ENCODE data around the gene PAX5. TPM values are rescaled to one million over a fixed set of nuclear protein-coding genes. Genes with fewer than 3 reads are reported as not detected.

The PAX5 gene
- total RNA-seq, 1 donor from 2014 or later, result 1.3 TPM

DNA sequence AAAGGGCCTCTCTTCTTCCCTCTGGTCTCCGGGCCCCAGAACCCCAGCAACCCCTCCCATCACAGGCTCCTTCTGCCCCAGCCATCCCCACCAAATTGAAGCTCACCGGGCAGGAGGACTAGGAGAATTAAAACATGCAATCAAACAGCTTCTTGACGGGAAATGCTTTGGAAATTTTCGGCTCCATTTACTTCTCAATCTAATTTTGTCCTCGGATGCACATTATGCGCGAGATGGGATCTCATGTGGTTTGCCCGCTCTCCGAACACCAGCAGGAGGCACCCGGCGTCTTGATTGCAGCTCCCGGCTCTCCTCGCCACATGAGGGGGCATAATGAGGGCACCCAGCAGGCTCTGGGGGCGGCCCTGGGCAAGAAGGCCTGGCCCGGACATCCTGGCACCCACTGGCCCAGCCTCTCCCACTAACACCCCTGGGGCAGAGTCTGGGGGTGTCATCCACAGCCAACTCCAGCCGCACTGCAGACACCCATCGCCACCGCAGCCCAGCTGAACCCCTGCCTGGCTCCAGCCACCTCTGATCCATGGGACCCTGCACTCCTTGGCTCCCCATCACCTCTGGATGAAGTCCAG lies 135.5 kb downstream of the PAX5 start:
- Mint-ChIP-seq H3K27me3 (ENCODE audit: unreplicated experiment) (peaks cover 8% of the 10 kb centered on the region), H3K4me3 (ENCODE audit: unreplicated experiment) (no peak overlapping the region), H3K27ac (ENCODE audit: unreplicated experiment) (no peak overlapping the region), H3K4me1 (ENCODE audit: unreplicated experiment) (no peaks in the 10 kb centered on the region), H3K9me3 (ENCODE audit: unreplicated experiment) (no peaks in the 10 kb centered on the region), H3K36me3 (ENCODE audit: low read depth, unreplicated experiment) (no peaks in the 10 kb centered on the region)
- DNase-seq (ENCODE audit: low spot score), result no peak
- TF ChIP-seq CTCF (IDR thresholded peaks at IDR 0.05; ENCODE audit: unreplicated experiment), result no peak

- no peak overlapping the region for H3K4me3 Mint-ChIP-seq (ENCODE audit: unreplicated experiment)
- H3K36me3 Mint-ChIP-seq (ENCODE audit: low read depth, unreplicated experiment), result no peaks in the 10 kb centered on the region
- H3K27me3 Mint-ChIP-seq (ENCODE audit: unreplicated experiment), result peaks cover 8% of the 10 kb centered on the region
- H3K4me1 Mint-ChIP-seq (ENCODE audit: unreplicated experiment), result no peaks in the 10 kb centered on the region
- DNase-seq (ENCODE audit: low spot score), result no peak
- no peaks in the 10 kb centered on the region for H3K9me3 Mint-ChIP-seq (ENCODE audit: unreplicated experiment)
- no peak for TF ChIP-seq CTCF (IDR thresholded peaks at IDR 0.05; ENCODE audit: unreplicated experiment)
- H3K27ac Mint-ChIP-seq (ENCODE audit: unreplicated experiment), result no peak overlapping the region
These were observed 136.6 kb downstream of the PAX5 start for GRCh38 chr9:36897478-36897877.

DNA sequence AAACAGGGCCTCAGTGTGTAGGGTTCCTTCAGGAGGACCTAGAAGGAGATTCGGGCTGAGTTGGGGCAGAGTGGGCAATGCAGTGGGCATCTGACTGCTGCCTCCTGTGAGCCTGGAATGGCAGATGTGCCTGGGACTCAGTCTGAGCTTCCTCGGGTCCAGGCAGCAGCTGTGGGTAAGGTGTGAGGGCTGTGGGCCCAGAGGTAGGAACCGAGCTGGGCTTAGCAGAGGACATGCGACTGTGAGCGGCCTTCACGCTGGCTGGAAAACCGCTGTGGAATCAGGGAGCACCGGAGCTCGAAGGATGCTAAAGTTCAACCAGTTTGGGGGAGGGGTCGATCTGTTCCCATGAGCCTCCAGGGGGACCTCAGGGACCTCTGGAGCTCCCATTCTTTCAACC lies 137.0 kb downstream of the PAX5 start:
- Mint-ChIP-seq H3K4me3 (ENCODE audit: unreplicated experiment) (no peak overlapping the region), H3K9me3 (ENCODE audit: unreplicated experiment) (no peaks in the 10 kb centered on the region), H3K27ac (ENCODE audit: unreplicated experiment) (no peak overlapping the region), H3K27me3 (ENCODE audit: unreplicated experiment) (peaks cover 8% of the 10 kb centered on the region), H3K4me1 (ENCODE audit: unreplicated experiment) (no peaks in the 10 kb centered on the region), H3K36me3 (ENCODE audit: low read depth, unreplicated experiment) (no peaks in the 10 kb centered on the region)
- no peak for TF ChIP-seq CTCF (IDR thresholded peaks at IDR 0.05; ENCODE audit: unreplicated experiment)
- DNase-seq (ENCODE audit: low spot score), result no peak

DNA sequence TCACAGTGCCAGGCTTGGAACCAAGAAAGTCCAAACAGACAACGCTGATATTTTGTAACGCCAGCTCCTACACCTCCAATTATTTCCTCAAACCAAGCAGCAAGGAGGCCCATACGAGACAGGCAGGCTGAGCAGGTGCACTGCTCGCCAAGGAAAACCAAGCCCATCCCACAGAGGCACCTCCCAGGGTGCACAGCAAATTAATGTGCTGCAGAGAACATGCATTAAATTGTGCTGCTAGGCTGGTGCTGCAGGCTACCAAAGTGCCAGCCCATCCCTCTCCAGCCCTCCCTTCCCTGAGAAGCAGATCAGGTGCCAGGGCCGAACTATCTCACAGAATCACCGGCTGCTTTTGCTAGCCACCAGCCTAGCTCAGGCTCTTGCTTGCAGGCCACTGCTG lies 137.8 kb downstream of the PAX5 start:
- no peaks in the 10 kb centered on the region for H3K36me3 Mint-ChIP-seq (ENCODE audit: low read depth, unreplicated experiment)
- no peak for TF ChIP-seq CTCF (IDR thresholded peaks at IDR 0.05; ENCODE audit: unreplicated experiment)
- no peak for DNase-seq (ENCODE audit: low spot score)
- H3K27me3 Mint-ChIP-seq (ENCODE audit: unreplicated experiment), result peaks cover 8% of the 10 kb centered on the region
- no peak overlapping the region for H3K27ac Mint-ChIP-seq (ENCODE audit: unreplicated experiment)
- no peaks in the 10 kb centered on the region for H3K4me1 Mint-ChIP-seq (ENCODE audit: unreplicated experiment)
- no peaks in the 10 kb centered on the region for H3K9me3 Mint-ChIP-seq (ENCODE audit: unreplicated experiment)
- H3K4me3 Mint-ChIP-seq (ENCODE audit: unreplicated experiment), result no peak overlapping the region

- DNase-seq (ENCODE audit: low spot score), result no peak
- Mint-ChIP-seq H3K4me3 (ENCODE audit: unreplicated experiment) (no peak overlapping the region), H3K36me3 (ENCODE audit: low read depth, unreplicated experiment) (no peaks in the 10 kb centered on the region), H3K4me1 (ENCODE audit: unreplicated experiment) (no peaks in the 10 kb centered on the region), H3K27me3 (ENCODE audit: unreplicated experiment) (peaks cover 8% of the 10 kb centered on the region), H3K9me3 (ENCODE audit: unreplicated experiment) (no peaks in the 10 kb centered on the region), H3K27ac (ENCODE audit: unreplicated experiment) (no peak overlapping the region)
- no peak for TF ChIP-seq CTCF (IDR thresholded peaks at IDR 0.05; ENCODE audit: unreplicated experiment)
These were observed 138.3 kb downstream of the PAX5 start for GRCh38 chr9:36895744-36896260.

Data from endothelial cell (in vitro differentiated cells).